Activated naive CD8-positive, alpha-beta T cell (primary cell): ENCODE data around the gene SLC27A2.
"Not testable (repeated sequence)": the region's sequence is repeated elsewhere in the genome, so short reads cannot be mapped to it uniquely, and the experiment has no call there.

Experiments
- H3K27ac Mint-ChIP-seq: one replicate; pipeline ENCODE4 v1.8.0; 2021; ENCODE audit warnings: mixed read lengths
- H3K27me3 Mint-ChIP-seq: one replicate; pipeline ENCODE4 v1.8.0; 2021; ENCODE audit warnings: mixed read lengths
- H3K36me3 Mint-ChIP-seq: one replicate; pipeline ENCODE4 v1.8.0; 2021; ENCODE audit warnings: mixed read lengths
- H3K4me1 Mint-ChIP-seq: one replicate; pipeline ENCODE4 v1.8.0; 2021; ENCODE audit warnings: low read depth, mixed read lengths
- H3K4me3 Mint-ChIP-seq: one replicate; pipeline ENCODE4 v1.8.0; 2021; ENCODE audit warnings: mild to moderate bottlenecking, mixed read lengths
- H3K9me3 Mint-ChIP-seq: one replicate; pipeline ENCODE4 v1.8.0; 2021; ENCODE audit warnings: low read depth, mixed read lengths

The SLC27A2 gene

DNA sequence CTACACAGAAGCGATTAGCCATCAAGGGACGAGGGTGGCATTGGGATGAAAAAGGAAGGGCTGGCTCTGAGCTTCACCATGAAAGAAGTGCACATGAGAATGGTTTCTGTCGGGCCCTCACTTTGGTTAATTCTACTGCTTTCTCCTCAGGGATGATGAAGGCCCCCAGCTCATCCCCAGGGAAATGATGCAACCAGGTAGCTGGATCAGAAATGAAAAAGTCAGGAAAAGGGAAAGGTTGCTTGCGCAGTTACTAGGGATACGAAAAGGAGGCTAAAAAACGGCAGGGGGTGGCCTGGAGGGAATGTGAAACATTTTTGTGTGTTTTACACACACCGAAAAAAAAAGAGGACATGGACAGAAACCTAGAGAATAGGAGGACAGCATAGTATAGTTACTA is 1.4 kb upstream of the SLC27A2 start:
- H3K4me3 Mint-ChIP-seq = no peak overlapping the region

GRCh38 chr15:50181201-50181968 is 611 bp upstream of the SLC27A2 start:
- no peaks in the 10 kb centered on the region for H3K9me3 Mint-ChIP-seq
- H3K36me3 Mint-ChIP-seq = no peaks in the 10 kb centered on the region
- no peak overlapping the region for H3K27ac Mint-ChIP-seq
- peak overlapping the region; percentile 72 for H3K4me3 Mint-ChIP-seq
- peaks cover 17% of the 10 kb centered on the region for H3K27me3 Mint-ChIP-seq
- peaks cover 14% of the 10 kb centered on the region for H3K4me1 Mint-ChIP-seq

More for the DNA sequence above, 1.4 kb upstream of the SLC27A2 start:
- Mint-ChIP-seq H3K9me3 (no peaks in the 10 kb centered on the region), H3K36me3 (no peaks in the 10 kb centered on the region), H3K27ac (no peak overlapping the region), H3K4me1 (peaks cover 14% of the 10 kb centered on the region), H3K27me3 (peaks cover 17% of the 10 kb centered on the region)

GRCh38 chr15:50182219-50183013 is 420 bp downstream of the SLC27A2 start:
- Mint-ChIP-seq H3K27me3 (peaks cover 16% of the 10 kb centered on the region), H3K9me3 (no peaks in the 10 kb centered on the region), H3K4me3 (peak overlapping the region; percentile 90), H3K27ac (peak overlapping the region; percentile 22), H3K4me1 (peaks cover 14% of the 10 kb centered on the region), H3K36me3 (no peaks in the 10 kb centered on the region)

GRCh38 chr15:50183112-50183794 is 1.3 kb downstream of the SLC27A2 start:
- H3K9me3 Mint-ChIP-seq = no peaks in the 10 kb centered on the region
- H3K36me3 Mint-ChIP-seq = no peaks in the 10 kb centered on the region
- H3K27me3 Mint-ChIP-seq = peaks cover 19% of the 10 kb centered on the region
- H3K27ac Mint-ChIP-seq = peak overlapping the region; percentile 22
- peaks cover 14% of the 10 kb centered on the region for H3K4me1 Mint-ChIP-seq
- peak overlapping the region; percentile 90 for H3K4me3 Mint-ChIP-seq

- Mint-ChIP-seq H3K27ac (no peak overlapping the region), H3K9me3 (no peaks in the 10 kb centered on the region), H3K4me3 (no peak overlapping the region), H3K27me3 (peaks cover 19% of the 10 kb centered on the region), H3K4me1 (peaks cover 14% of the 10 kb centered on the region), H3K36me3 (no peaks in the 10 kb centered on the region)
Measured at GRCh38 chr15:50184863-50185504, 3.0 kb downstream of the SLC27A2 start.

GRCh38 chr15:50186090-50186489 is 4.1 kb downstream of the SLC27A2 start:
- Mint-ChIP-seq H3K4me3 (no peak overlapping the region), H3K36me3 (no peaks in the 10 kb centered on the region), H3K4me1 (peaks cover 14% of the 10 kb centered on the region), H3K27ac (no peak overlapping the region), H3K9me3 (no peaks in the 10 kb centered on the region), H3K27me3 (peaks cover 14% of the 10 kb centered on the region)

DNA sequence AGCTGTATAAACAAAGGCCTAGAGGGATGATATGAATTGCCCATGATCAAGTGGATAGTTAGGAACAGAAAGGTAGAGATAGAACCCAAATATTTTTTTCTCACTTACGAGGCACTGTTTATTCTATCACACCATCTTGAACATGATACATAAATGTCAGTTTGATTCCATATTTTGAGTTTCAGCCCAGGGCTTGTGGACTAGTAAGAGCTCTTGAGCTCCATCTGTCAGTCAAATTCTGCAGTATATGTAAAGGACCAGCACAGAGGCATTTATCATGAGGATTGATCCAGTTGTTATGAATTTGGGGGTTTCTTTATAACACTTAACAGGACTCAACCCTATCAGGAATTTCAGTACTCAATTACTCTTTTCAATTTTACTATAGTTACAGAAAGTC is 4.8 kb downstream of the SLC27A2 start:
- no peak overlapping the region for H3K4me3 Mint-ChIP-seq

DNA sequence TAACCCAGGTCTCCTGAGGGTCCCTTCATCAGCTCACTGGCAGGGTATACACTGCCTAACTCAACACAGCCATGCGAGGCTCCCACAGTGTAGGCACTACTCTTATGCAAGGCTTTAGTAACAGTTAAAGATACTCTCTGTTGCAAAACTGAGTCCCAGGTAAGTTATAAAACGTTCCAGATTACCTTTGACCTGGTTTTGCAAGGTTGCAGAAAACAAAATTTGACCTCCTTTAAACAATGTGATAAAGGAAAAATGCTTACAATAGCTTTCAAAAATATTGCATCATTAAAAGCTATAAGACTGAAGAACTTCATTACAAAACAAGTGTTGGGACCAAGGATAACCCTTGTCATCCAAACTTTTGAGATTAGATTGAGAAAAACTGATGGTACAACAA is 5.5 kb downstream of the SLC27A2 start:
- Mint-ChIP-seq H3K4me3 (no peak overlapping the region), H3K9me3 (no peaks in the 10 kb centered on the region), H3K27ac (no peak overlapping the region), H3K4me1 (peaks cover 12% of the 10 kb centered on the region), H3K27me3 (peaks cover 10% of the 10 kb centered on the region), H3K36me3 (no peaks in the 10 kb centered on the region)

More for the DNA sequence above, 4.8 kb downstream of the SLC27A2 start:
- H3K27ac Mint-ChIP-seq = no peak overlapping the region
- H3K4me1 Mint-ChIP-seq = peaks cover 14% of the 10 kb centered on the region
- peaks cover 10% of the 10 kb centered on the region for H3K27me3 Mint-ChIP-seq
- no peaks in the 10 kb centered on the region for H3K9me3 Mint-ChIP-seq
- H3K36me3 Mint-ChIP-seq = no peaks in the 10 kb centered on the region

DNA sequence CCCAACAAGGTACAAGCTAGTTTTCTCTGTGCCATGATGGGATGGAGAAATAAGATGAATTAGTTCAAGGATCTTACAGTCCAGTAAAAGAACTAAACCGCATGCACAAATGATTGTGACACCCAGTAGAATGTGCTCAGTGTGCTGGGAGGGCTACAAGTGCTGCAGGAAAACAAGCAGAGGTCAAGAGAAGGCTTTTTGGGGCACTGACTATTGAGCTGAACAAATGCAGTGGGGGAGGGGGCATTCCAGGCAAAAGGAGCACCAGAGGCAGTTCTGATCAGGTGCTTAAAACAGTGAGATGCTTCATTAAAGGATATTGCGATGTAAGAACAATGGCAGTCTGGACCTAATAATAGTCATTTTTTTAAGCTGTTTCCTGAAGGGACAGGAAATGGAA is 6.0 kb downstream of the SLC27A2 start:
- H3K27me3 Mint-ChIP-seq = peaks cover 6% of the 10 kb centered on the region
- no peaks in the 10 kb centered on the region for H3K9me3 Mint-ChIP-seq
- H3K4me1 Mint-ChIP-seq = peaks cover 7% of the 10 kb centered on the region
- H3K4me3 Mint-ChIP-seq = no peak overlapping the region
- H3K27ac Mint-ChIP-seq = no peak overlapping the region
- no peaks in the 10 kb centered on the region for H3K36me3 Mint-ChIP-seq

DNA sequence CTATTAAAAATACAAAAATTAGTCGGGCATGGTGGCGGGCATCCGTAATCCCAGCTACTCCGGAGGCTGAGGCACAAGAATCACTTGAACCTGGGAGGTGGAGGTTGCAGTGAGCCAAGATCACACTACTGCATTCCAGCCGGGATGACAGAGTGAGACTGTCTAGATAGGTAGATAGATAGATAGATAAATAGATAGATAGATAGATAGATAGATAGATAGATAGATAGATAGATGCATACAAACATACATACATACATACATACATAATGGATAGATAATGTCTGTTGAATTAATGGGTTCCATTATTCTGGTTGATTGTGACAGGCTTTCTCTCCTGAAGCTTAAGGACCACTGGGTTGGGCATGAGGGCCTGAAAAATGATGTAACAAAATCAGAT is 6.8 kb downstream of the SLC27A2 start:
- not testable (repeated sequence) for H3K27ac Mint-ChIP-seq, H3K27me3 Mint-ChIP-seq, H3K36me3 Mint-ChIP-seq, H3K4me3 Mint-ChIP-seq, H3K9me3 Mint-ChIP-seq, H3K4me1 Mint-ChIP-seq

DNA sequence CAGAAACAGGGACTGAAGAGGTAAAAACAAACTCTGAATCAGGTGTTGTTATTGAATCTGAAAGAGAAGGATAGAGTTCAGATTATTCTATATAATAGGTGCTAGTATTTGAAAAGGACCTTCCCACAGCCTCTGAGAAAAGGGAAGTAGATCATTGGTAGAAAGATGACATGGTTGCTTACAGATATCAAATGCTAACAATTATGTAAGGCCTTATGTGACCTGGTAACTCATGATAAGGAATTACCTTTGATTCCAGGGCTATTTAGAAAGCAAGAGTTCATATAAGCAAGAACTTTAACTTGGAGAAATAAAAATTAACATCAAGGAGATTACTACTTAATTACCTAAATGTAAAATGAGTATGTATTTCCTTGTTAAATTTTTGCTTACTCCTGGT is 7.6 kb downstream of the SLC27A2 start:
- Mint-ChIP-seq H3K27me3 (peaks cover 6% of the 10 kb centered on the region), H3K4me1 (no peaks in the 10 kb centered on the region), H3K4me3 (no peak overlapping the region), H3K9me3 (no peaks in the 10 kb centered on the region), H3K27ac (no peak overlapping the region), H3K36me3 (no peaks in the 10 kb centered on the region)

DNA sequence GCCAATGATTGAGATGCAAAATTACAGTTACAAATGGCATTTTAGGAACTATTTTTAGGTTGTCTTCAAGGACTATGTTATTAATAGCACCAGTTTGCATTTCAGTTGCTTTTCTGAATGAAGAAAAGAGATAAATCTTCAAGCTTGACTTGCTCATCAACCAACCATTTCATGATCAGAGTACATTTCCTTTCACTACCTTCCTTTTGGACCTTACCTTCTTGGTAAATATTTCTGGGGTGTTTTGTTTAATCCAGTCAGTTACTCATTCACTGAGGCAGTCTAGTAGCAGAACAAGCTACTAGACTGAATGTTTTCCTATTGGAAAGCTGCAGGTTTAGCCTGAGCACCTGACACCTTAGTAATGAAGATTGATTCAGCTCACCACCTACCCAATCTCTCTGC is 8.2 kb downstream of the SLC27A2 start:
- H3K4me3 Mint-ChIP-seq = no peak overlapping the region
- no peaks in the 10 kb centered on the region for H3K4me1 Mint-ChIP-seq
- H3K36me3 Mint-ChIP-seq = no peaks in the 10 kb centered on the region
- peaks cover 5% of the 10 kb centered on the region for H3K27me3 Mint-ChIP-seq
- no peaks in the 10 kb centered on the region for H3K9me3 Mint-ChIP-seq
- no peak overlapping the region for H3K27ac Mint-ChIP-seq

DNA sequence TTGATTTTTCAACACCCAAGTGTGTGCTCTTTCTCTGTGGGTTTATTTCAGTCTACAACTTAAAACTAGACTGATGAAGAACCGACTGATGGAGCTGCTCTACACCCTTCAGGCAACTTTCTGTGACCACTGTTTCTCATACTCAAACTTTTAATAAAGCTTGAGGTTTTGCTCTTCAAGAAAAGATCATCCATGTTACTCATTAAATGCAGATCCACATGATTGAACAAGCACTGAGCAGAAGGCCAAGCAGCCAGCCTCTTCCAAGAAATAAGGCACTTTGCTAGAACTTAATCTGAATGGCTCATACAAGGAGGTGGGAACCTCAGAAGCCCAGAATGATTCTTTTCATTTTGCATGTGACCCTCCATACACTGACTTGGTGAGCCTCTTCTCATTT is 8.7 kb downstream of the SLC27A2 start:
- peaks cover 3% of the 10 kb centered on the region for H3K27me3 Mint-ChIP-seq
- no peak overlapping the region for H3K27ac Mint-ChIP-seq
- H3K4me1 Mint-ChIP-seq = no peaks in the 10 kb centered on the region
- no peak overlapping the region for H3K4me3 Mint-ChIP-seq
- H3K9me3 Mint-ChIP-seq = no peaks in the 10 kb centered on the region
- H3K36me3 Mint-ChIP-seq = no peaks in the 10 kb centered on the region

- no peaks in the 10 kb centered on the region for H3K9me3 Mint-ChIP-seq
- H3K27me3 Mint-ChIP-seq = peaks cover 3% of the 10 kb centered on the region
- no peak overlapping the region for H3K27ac Mint-ChIP-seq
- no peaks in the 10 kb centered on the region for H3K36me3 Mint-ChIP-seq
- H3K4me1 Mint-ChIP-seq = no peaks in the 10 kb centered on the region
- H3K4me3 Mint-ChIP-seq = no peak overlapping the region
Measured at GRCh38 chr15:50192164-50192563, 10.2 kb downstream of the SLC27A2 start.
